Left cardiac atrium (tissue), 4 donors: ENCODE data around the gene MATN4. TPM values are rescaled to one million over a fixed set of nuclear protein-coding genes. Genes with fewer than 3 reads are reported as not detected.

Experiments used
- ATAC-seq, 2 donors: fragments of 200-7000 bp; cut with Tn5 transposase; one replicate each; pipeline ENCODE4 v1.9.1; 2020; ENCODE audit warnings: mild to moderate bottlenecking in 2 of 2, moderate library complexity in 2 of 2
- DNase-seq: peaks from one replicate; pipeline ENCODE4 v3.0.0-alpha.2; 2020
- intact Hi-C, 2 donors: fragments of 100-400 bp; cut with DNase I; formaldehyde crosslinking; loops; one replicate each; pipeline versions ENCODE4 v1.14.1 to v1.15.1; 2022 to 2023
- total RNA-seq, 2 donors: library from RNA; stranded (reverse); fragmentation: NEBNext Ultra II Directional; extraction: Animal tissue kit (Norgen Biotek cat#: 25700); gene quantifications; one replicate each; pipeline ENCODE4 v1.2.1, GENCODE V29; 2021
- donor health status: DM: no; HTN: yes; CAD: no.
- donor health status: DM: no; HTN: yes; CAD: no; lungs with severe emphysema.
- donor health status: DM: yes; HTN: yes; CAD: no.
- donor health status: Dilated cardiomyopathy.

Gene MATN4
- total RNA-seq, 2 donors from 2014 or later: not detected

DNA sequence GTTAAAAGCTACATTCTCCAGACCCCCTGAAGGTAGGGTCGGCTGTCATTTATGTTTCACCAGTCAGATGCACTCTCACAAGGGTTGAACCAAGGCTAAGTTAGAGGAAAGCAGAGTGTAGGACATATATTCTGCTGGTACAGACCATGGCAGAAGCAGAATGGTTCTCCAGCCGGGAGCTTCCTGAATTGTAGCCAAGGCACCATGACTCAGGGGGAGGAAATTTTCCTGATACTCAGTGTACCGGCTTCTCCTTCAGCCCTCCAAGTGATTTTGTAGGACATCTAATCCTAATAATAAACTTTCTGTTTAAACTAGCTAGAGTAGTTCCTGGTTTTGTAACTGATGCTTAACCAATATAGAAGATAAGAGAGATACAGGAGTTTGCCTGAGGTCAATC is 39.6 kb downstream of the MATN4 start:
- ATAC-seq: peak in 1 of 2 donors; percentile 51
- DNase-seq: no peak
- intact Hi-C loops: no loop called here

- ATAC-seq (no peak), DNase-seq (no peak)
- intact Hi-C loops: no loop called here
Observed at GRCh38 chr20:45266977-45267376, 41.1 kb downstream of the MATN4 start.

- intact Hi-C loops: no loop called here
- DNase-seq (no peak), ATAC-seq (no peak)
Observed at GRCh38 chr20:45263556-45264266, 44.4 kb downstream of the MATN4 start.

- no peak for ATAC-seq
- DNase-seq: no peak
- intact Hi-C loops: no loop called here
Observed at GRCh38 chr20:45258664-45259063, 49.4 kb downstream of the MATN4 start.

DNA sequence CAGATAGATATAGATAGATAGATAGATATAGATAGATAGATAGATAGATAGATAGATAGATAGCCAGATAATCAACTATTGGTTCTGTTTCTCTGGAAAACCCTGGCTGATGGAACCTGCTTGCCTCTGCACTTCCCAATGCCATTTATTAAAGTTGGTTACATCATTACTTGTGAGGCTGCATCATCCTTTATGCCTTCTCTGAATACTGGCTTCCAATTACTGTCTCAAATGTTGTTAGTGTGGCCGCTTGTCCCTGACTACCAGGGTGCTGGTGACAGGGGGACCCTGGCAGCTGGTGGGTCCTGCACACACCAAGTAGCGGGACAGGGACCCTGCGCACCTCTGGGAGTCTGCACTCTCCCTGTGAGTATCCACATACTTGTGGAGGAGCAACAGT is 49.8 kb downstream of the MATN4 start:
- intact Hi-C loops: no loop called here
- ATAC-seq (no peak), DNase-seq (no peak)

DNA sequence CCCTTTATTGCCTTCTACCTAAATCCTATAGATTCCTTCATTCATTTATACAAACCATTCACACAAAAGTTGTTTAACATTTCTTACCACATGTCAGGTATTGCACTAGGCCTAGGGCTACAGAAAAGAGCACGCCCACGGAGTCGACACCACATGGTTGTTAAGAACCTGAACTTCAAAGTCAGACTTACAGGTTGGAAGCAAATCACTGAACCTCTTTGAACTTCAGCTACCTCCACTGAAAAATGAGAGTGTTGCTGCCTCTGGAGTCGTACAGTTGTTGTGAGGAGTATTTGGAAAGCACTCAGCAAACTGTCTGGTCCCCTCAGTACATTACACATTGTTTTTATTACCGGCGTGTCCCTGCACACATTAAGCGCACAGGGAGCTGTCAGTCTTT is 50.4 kb downstream of the MATN4 start:
- no peak for DNase-seq
- intact Hi-C loops: no loop called here
- no peak for ATAC-seq

- DNase-seq (no peak), ATAC-seq (no peak)
- intact Hi-C loops: no loop called here
Observed at GRCh38 chr20:45257161-45257560, 50.9 kb downstream of the MATN4 start.

DNA sequence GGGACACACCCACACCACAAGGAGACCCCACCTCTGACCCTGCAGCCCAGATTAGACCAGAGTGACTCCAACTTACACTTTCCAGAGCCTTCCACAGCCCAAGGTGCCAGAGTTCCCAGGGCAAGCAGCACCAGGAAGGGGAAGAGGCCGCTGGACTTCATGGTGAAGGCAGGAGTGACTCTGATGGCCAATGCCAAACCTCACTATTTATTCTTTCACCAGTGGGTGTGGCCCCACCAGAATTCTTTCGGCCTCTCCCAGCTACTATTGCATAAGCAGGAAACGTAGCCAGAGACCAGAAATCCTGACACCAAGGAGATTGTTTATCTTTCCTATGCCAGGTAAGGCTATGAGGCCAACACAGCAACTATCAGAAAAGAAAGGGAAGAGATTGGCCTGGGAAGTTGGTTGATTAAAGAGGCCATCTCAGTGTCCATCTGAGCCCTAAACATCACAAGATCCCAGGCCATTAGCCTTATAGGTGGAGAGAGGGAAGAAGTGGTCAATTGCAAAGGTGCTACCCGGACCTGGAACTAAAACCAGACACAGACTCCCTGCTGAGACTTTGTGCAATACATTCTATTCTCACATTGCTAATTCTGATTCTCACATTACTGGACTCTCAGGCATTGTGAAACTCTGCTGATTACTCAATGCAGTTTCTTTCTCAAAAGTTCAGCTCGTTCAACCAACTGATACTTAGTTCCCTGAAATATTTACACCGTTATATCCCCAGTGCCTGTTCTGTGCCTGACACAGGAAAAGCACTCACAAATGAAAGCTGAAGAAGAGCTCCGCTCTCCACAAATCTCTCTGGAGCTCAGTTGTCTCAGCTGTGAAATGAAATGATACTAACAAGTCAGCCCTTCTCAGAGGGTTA is 53.5 kb downstream of the MATN4 start, which contains the start of gene SLPI:
TSS of gene SLPI (minus strand) at position 182 of the 880 bp plus-strand sequence. CDS start at position 161, 21 bp downstream.
- DNase-seq (peak; percentile 36), ATAC-seq (peak; percentile 67 to 88)
- intact Hi-C loops: no loop called here

GRCh38 chr20:45253261-45253660 is 54.8 kb downstream of the MATN4 start:
- ATAC-seq (peak in 1 of 2 donors; percentile 52), DNase-seq (no peak)
- intact Hi-C loops: no loop called here

- ATAC-seq (no peak), DNase-seq (no peak)
- intact Hi-C loops: no loop called here
Observed at GRCh38 chr20:45251884-45252560, 56.1 kb downstream of the MATN4 start.

GRCh38 chr20:45248609-45249008 is 59.5 kb downstream of the MATN4 start:
- intact Hi-C loops: no loop called here
- DNase-seq (no peak), ATAC-seq (no peak)

- intact Hi-C loops: no loop called here
- DNase-seq (no peak), ATAC-seq (no peak)
Observed at GRCh38 chr20:45247865-45248264, 60.2 kb downstream of the MATN4 start.

DNA sequence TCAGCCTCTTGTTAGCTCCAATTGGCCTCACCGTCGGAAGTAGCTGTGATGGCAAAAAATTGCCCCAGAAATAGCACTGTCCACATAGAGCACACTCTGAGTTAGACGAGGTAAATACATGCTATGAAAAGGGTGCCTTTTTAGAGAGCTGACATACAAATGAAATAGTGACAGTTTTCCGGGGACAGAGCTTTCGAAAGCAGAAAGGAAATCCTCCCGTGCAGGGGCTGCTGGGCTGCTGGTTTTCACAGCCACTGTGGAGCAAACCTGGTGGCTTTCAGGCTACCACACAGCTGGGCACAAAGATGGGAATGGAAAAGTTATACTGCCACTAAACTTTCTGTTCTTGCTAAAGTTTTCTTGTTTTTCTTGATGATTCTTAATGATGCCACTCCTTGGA is 62.0 kb downstream of the MATN4 start:
- DNase-seq: no peak
- no peak for ATAC-seq
- intact Hi-C loops: no loop called here

Other genes with a start within 250 kb of the MATN4 start
- gene KCNS1, start 207.2 kb downstream of the MATN4 start, total RNA-seq: under 1 TPM; 0.21 TPM
- gene WFDC5, start 193.1 kb downstream of the MATN4 start, total RNA-seq: not detected
- not detected for gene WFDC12, start 183.8 kb downstream of the MATN4 start, total RNA-seq
- gene PI3, start 133.4 kb downstream of the MATN4 start, total RNA-seq: 1 to 10 TPM in 1 of 2 donors, not detected in 1; 1.4 TPM
- not detected for gene SEMG1, start 101.3 kb downstream of the MATN4 start, total RNA-seq
- not detected for gene SEMG2, start 86.9 kb downstream of the MATN4 start, total RNA-seq
- 10 to 100 TPM; 44.2 to 86.7 TPM for gene SLPI, start 53.7 kb downstream of the MATN4 start, total RNA-seq
- not detected for gene RBPJL, start 1.5 kb downstream of the MATN4 start, total RNA-seq
- 100 to 1,000 TPM in 1 of 2 donors, 10 to 100 TPM in 1; 51.4 to 152 TPM for gene SDC4, start 40.1 kb upstream of the MATN4 start, total RNA-seq
- 10 to 100 TPM; 23.4 to 24.1 TPM for gene SYS1, start 54.9 kb upstream of the MATN4 start, total RNA-seq
- 1 to 10 TPM in 1 of 2 donors, under 1 TPM in 1; 0.68 to 2.0 TPM for gene TP53TG5, start 70.0 kb upstream of the MATN4 start, total RNA-seq
- 100 to 1,000 TPM; 177 to 200 TPM for gene DBNDD2, start 100.0 kb upstream of the MATN4 start, total RNA-seq
- gene PIGT, start 107.8 kb upstream of the MATN4 start, total RNA-seq: 100 to 1,000 TPM; 104 to 129 TPM
- gene WFDC2, start 161.5 kb upstream of the MATN4 start, total RNA-seq: 1 to 10 TPM in 1 of 2 donors, under 1 TPM in 1; 0.52 to 6.9 TPM
- gene SPINT3, start 207.3 kb upstream of the MATN4 start, total RNA-seq: not detected
- gene WFDC6, start 231.2 kb upstream of the MATN4 start, total RNA-seq: not detected
- gene EPPIN, start 239.1 kb upstream of the MATN4 start, total RNA-seq: under 1 TPM in 1 of 2 donors, not detected in 1; 0.68 TPM